ENCODE data around the gene CCDC102A. TPM values are rescaled to one million over a fixed set of nuclear protein-coding genes. Genes with fewer than 3 reads are reported as not detected.

The CCDC102A gene
- 12.8 TPM for polyA plus RNA-seq (2012; ENCODE audit: insufficient read depth, insufficient read length, low read depth)

- DNase-seq = peak; percentile 64
- Histone ChIP-seq H3K4me1 (peaks cover 19% of the 10 kb centered on the region), H3K4me3 (ENCODE audit: low read depth, low read length) (peak within 1 kb of the TSS; percentile 76), H3K36me3 (no peaks in the 10 kb centered on the region), H3K9me3 (no peaks in the 10 kb centered on the region), H3K27me3 (no peaks in the 10 kb centered on the region)
- TF ChIP-seq, protein P1, sequence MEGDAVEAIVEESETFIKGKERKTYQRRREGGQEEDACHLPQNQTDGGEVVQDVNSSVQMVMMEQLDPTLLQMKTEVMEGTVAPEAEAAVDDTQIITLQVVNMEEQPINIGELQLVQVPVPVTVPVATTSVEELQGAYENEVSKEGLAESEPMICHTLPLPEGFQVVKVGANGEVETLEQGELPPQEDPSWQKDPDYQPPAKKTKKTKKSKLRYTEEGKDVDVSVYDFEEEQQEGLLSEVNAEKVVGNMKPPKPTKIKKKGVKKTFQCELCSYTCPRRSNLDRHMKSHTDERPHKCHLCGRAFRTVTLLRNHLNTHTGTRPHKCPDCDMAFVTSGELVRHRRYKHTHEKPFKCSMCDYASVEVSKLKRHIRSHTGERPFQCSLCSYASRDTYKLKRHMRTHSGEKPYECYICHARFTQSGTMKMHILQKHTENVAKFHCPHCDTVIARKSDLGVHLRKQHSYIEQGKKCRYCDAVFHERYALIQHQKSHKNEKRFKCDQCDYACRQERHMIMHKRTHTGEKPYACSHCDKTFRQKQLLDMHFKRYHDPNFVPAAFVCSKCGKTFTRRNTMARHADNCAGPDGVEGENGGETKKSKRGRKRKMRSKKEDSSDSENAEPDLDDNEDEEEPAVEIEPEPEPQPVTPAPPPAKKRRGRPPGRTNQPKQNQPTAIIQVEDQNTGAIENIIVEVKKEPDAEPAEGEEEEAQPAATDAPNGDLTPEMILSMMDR (IDR thresholded peaks at IDR 0.05; ENCODE audit: low read depth, low read length) = no peak
These were observed at the start of gene CCDC102A for GRCh38 chr16:57536306-57537193. TSS of gene CCDC102A (minus strand) at chr16:57536571. CDS start at chr16:57529177, 7,394 bp downstream.

GRCh38 chr16:57585051-57585687, 48.8 kb upstream of the CCDC102A start:
- Histone ChIP-seq H3K36me3 (no peaks in the 10 kb centered on the region), H3K4me1 (no peaks in the 10 kb centered on the region), H3K4me3 (ENCODE audit: low read depth, low read length) (no peak overlapping the region), H3K27me3 (no peaks in the 10 kb centered on the region), H3K9me3 (no peaks in the 10 kb centered on the region)
- TF ChIP-seq, protein P1 (IDR thresholded peaks at IDR 0.05; ENCODE audit: low read depth, low read length) = no peak
- no peak for DNase-seq

DNA sequence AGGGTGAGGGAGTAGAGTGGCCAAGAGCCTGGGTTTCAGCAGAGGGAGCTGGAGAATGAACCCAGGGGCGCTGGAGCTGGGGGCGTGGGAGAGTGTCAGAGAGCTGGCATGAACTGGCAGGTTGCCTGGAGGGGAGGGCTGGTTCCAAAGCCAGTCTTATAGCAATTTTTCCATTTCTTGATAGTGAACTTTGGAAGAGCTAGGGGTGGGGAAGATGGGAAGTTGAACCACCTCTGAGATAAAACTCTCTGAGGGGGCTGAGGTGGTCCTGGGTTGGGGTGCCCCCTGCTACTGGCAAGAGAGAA, 42.9 kb upstream of the CCDC102A start:
- no peaks in the 10 kb centered on the region for H3K9me3 ChIP-seq
- no peaks in the 10 kb centered on the region for H3K4me1 ChIP-seq
- H3K4me3 ChIP-seq (ENCODE audit: low read depth, low read length) = no peak overlapping the region
- H3K36me3 ChIP-seq = no peaks in the 10 kb centered on the region
- H3K27me3 ChIP-seq = no peaks in the 10 kb centered on the region
- TF ChIP-seq, protein P1 (IDR thresholded peaks at IDR 0.05; ENCODE audit: low read depth, low read length) = no peak
- no peak for DNase-seq

- DNase-seq = no peak
- no peaks in the 10 kb centered on the region for H3K27me3 ChIP-seq
- H3K4me1 ChIP-seq = no peaks in the 10 kb centered on the region
- TF ChIP-seq, protein P1 (IDR thresholded peaks at IDR 0.05; ENCODE audit: low read depth, low read length) = no peak
- no peaks in the 10 kb centered on the region for H3K36me3 ChIP-seq
- H3K9me3 ChIP-seq = no peaks in the 10 kb centered on the region
- no peak overlapping the region for H3K4me3 ChIP-seq (ENCODE audit: low read depth, low read length)
These were observed 42.4 kb upstream of the CCDC102A start for GRCh38 chr16:57578521-57579360.

DNA sequence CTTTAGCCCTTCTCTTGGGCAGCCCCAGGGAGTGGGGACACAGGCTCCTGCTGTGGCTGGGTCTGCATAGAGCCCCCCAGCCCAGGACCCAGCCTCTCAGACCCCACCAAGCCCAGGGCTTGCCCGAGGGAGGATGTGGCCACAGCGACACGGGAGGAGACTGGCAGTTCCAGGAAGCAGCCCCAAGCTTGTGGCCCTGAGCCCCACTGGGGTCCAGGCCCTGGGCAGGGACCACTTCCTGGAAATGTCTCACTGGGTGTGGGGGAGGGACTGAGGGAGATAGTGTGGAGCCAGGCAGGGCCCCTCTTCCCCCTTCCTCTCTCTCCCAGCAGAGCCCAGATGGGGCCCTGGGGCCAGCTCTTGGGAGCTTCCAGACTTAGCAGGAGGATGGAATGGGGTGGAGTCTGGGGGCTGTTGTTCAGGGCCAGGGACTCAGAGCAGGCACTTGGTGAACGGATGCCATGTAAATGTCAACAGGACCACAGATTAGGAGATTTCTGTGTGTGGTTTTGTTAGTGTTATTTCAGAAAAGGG, 41.4 kb upstream of the CCDC102A start:
- H3K9me3 ChIP-seq = no peaks in the 10 kb centered on the region
- no peaks in the 10 kb centered on the region for H3K27me3 ChIP-seq
- no peaks in the 10 kb centered on the region for H3K4me1 ChIP-seq
- no peaks in the 10 kb centered on the region for H3K36me3 ChIP-seq
- no peak for DNase-seq
- TF ChIP-seq, protein P1 (IDR thresholded peaks at IDR 0.05; ENCODE audit: low read depth, low read length) = no peak
- no peak overlapping the region for H3K4me3 ChIP-seq (ENCODE audit: low read depth, low read length)

All from BE2C (cell line).